GM12878 (cell line): ENCODE results near the gene PLXNC1. TPM values are rescaled to one million over a fixed set of nuclear protein-coding genes. Genes with fewer than 3 reads are reported as not detected.

Experiments
- ATAC-seq: fragments of 200-7000 bp; cut with Tn5 transposase; 3 replicates; pipeline ENCODE4 v1.9.1; 2020; ENCODE audit warnings: mild to moderate bottlenecking, moderate library complexity
- BruUV-seq: library from RNA; stranded (reverse); fragments of 400-500 nt; replicated peaks from 2 replicates; lab custom pipeline; 2021; lab: Mats Ljungman, UMichigan
- CTCF ChIA-PET: fragments of 300-600 bp; sonication (Branson Sonifier 250); formaldehyde crosslinking; extraction: SDS; loops from one replicate; lab custom pipeline; 2021; ENCODE audit warnings: inconsistent platforms; lab: Yijun Ruan, JAX
- POLR2A ChIA-PET: fragments of 350-600 bp; formaldehyde crosslinking; extraction: SDS; loops from one replicate; lab custom pipeline; 2021; ENCODE audit warnings: inconsistent platforms; lab: Charles Lee
- RAD21 ChIA-PET: fragments of 300-600 bp; sonication (Branson Sonifier 250); formaldehyde crosslinking; loops from one replicate; lab custom pipeline; 2023; ENCODE audit warnings: antibody characterized with exemption; ENCODE audit not compliant: unreplicated experiment; lab: Charles Lee
- SMC1A ChIA-PET: fragments of 300-600 bp; sonication (Branson Sonifier 250); formaldehyde crosslinking; loops from one replicate; lab custom pipeline; 2023; ENCODE audit not compliant: unreplicated experiment, uncharacterized antibody; lab: Charles Lee
- DNase-seq: peaks from one replicate; pipeline ENCODE4 v3.0.0-alpha.2; 2011; ENCODE audit warnings: low read depth, low spot score
- FAIRE-seq: peaks from 3 replicates; lab custom pipeline; 2011; peaks lifted over from hg19 to GRCh38; lab: Jason Lieb, UNC
- H2AFZ ChIP-seq: 2 replicates; pipeline ENCODE4 v1.6.0; 2011; ENCODE audit warnings: low read depth, low read length, control low read depth; ENCODE audit not compliant: control insufficient read depth
- H3K27ac ChIP-seq: 2 replicates; pipeline ENCODE4 v1.5.1; 2011; ENCODE audit warnings: control low read depth; ENCODE audit not compliant: control insufficient read depth, insufficient read depth
- H3K27me3 ChIP-seq, 2 experiments: replicated peaks in 1 of 2; 2 replicates each; pipeline versions ENCODE4 v1.6.0 to v1.6.1; 2011; ENCODE audit warnings: low read length in 1 of 2; ENCODE audit not compliant: control insufficient read depth in 2 of 2, insufficient read depth in 2 of 2
- H3K36me3 ChIP-seq, 2 experiments: 2 replicates each; pipeline ENCODE4 v1.5.1; 2011; ENCODE audit warnings: low read length in 1 of 2; ENCODE audit not compliant: control insufficient read depth in 2 of 2, insufficient read depth in 2 of 2
- H3K4me1 ChIP-seq: 2 replicates; pipeline ENCODE4 v1.6.1; 2011; ENCODE audit warnings: mild to moderate bottlenecking, low read length, moderate library complexity, mixed read lengths; ENCODE audit not compliant: control insufficient read depth, insufficient read depth
- H3K4me2 ChIP-seq: 2 replicates; pipeline ENCODE4 v1.6.0; 2011; ENCODE audit warnings: control low read depth; ENCODE audit not compliant: control insufficient read depth, insufficient read depth
- H3K4me3 ChIP-seq: fragments of 200-600 bp; sonication (generic); 2 replicates; pipeline ENCODE4 v1.5.1; 2016
- H3K79me2 ChIP-seq: 2 replicates; pipeline ENCODE4 v1.6.0; 2011; ENCODE audit warnings: low read length; ENCODE audit not compliant: control insufficient read depth, insufficient read depth
- H3K9ac ChIP-seq: 2 replicates; pipeline ENCODE4 v1.8.0; 2011; ENCODE audit warnings: low read length, control low read depth, mixed read lengths; ENCODE audit not compliant: control insufficient read depth, insufficient read depth
- H3K9me3 ChIP-seq: replicated peaks from 3 replicates; pipeline ENCODE4 v1.5.1; 2011; ENCODE audit warnings: mild to moderate bottlenecking, low read length; ENCODE audit not compliant: control insufficient read depth, insufficient read depth
- H4K20me1 ChIP-seq: 2 replicates; pipeline ENCODE4 v1.6.0; 2011; ENCODE audit not compliant: control insufficient read depth, insufficient read depth
- NFIC ChIP-seq: IDR thresholded peaks from 2 replicates; pipeline ENCODE4 v1.6.1; 2012; ENCODE audit warnings: low read depth, mild to moderate bottlenecking, inconsistent platforms, low read length, moderate library complexity
- NR2C1 ChIP-seq: fragments of 450-650 bp; IDR thresholded peaks from 2 replicates; pipeline ENCODE4 v1.6.1; 2017; ENCODE audit warnings: antibody characterized with exemption, mild to moderate bottlenecking, moderate library complexity
- RBBP5 ChIP-seq: fragments of 200-600 bp; sonication (generic); conservative IDR thresholded peaks from 2 replicates; pipeline ENCODE4 v1.6.1; 2016
- SPI1 ChIP-seq: IDR thresholded peaks from 2 replicates; pipeline ENCODE4 v1.6.1; 2011; ENCODE audit warnings: low read depth, mild to moderate bottlenecking, low read length, moderate library complexity, borderline replicate concordance; ENCODE audit not compliant: insufficient read depth
- WGBS: methylation state at CpG from one replicate; pipeline ENCODE4 v1.1.6; 2016; ENCODE audit warnings: low lambda C conversion rate; ENCODE audit not compliant: insufficient replicate concordance, insufficient coverage; ENCODE audit errors: missing lambda C conversion rate; 5-methylcytosine and 5-hydroxymethylcytosine counted together
- in situ Hi-C: fragments of 300-500 bp; cut with MboI; formaldehyde crosslinking; loops from 9 replicates; pipeline ENCODE4 v1.14.3; 2018; ENCODE audit warnings: mixed read lengths
- intact Hi-C: fragments of 100-400 bp; cut with micrococcal nuclease; formaldehyde crosslinking; loops from one replicate; pipeline ENCODE4 v1.14.2; 2022; ENCODE audit not compliant: unreplicated experiment
- polyA plus RNA-seq, 11 experiments: library from polyadenylated mRNA; depleted of rRNA in 4 of 11; unstranded in 6 of 11; stranded (reverse) in 5 of 11; fragments of >200 nt; fragmentation: Nextera tagmentation in 4 of 11; fragmentation: Illumina TruSeq in 1 of 11; extraction: Ambion mirVana in 4 of 11; extraction: Trizol in 1 of 11; gene quantifications; 1 replicate in 1 of 11; 2 replicates in 10 of 11; pipeline versions ENCODE4 v1.2.1 to v1.2.3, GENCODE V29; 2011 to 2016; ENCODE audit warnings: inconsistent platforms in 2 of 11, missing spikeins in 2 of 11, low read depth in 1 of 11
- total RNA-seq, 4 experiments: library from RNA; depleted of rRNA in 3 of 4; stranded (reverse); fragments of >200 nt in 3 of 4; fragmentation: Illumina TruSeq in 1 of 4; extraction: Trizol in 1 of 4; gene quantifications; 2 replicates each; pipeline versions ENCODE4 v1.2.1 to v1.2.3, GENCODE V29; 2013 to 2021
- TF ChIP-seq, protein P1 (sequence below): fragments of 450-650 bp; IDR thresholded peaks from 2 replicates; pipeline ENCODE4 v1.6.1; 2017; ENCODE audit warnings: borderline replicate concordance
- TF ChIP-seq, protein P2 (sequence below): IDR thresholded peaks from 2 replicates; pipeline ENCODE4 v1.6.1; 2012; ENCODE audit warnings: low read depth, low read length, improper control_type of control experiment
- TF ChIP-seq, protein P3 (sequence below): fragments of 450-650 bp; formaldehyde crosslinking; IDR thresholded peaks from 2 replicates; pipeline ENCODE4 v1.4.0; 2020; ENCODE audit warnings: mild to moderate bottlenecking, moderate library complexity
- TF ChIP-seq, protein P4 (sequence below): IDR thresholded peaks from 2 replicates; pipeline ENCODE4 v1.6.1; 2012; ENCODE audit warnings: low read depth, low read length, improper control_type of control experiment

Gene PLXNC1
- total and polyA plus RNA-seq, 10 of the 15 experiments (the other 5 are each of a cell fraction or from before 2014, with no cell fraction given) = 5.2 to 41.2 (median 24.6) TPM

DNA sequence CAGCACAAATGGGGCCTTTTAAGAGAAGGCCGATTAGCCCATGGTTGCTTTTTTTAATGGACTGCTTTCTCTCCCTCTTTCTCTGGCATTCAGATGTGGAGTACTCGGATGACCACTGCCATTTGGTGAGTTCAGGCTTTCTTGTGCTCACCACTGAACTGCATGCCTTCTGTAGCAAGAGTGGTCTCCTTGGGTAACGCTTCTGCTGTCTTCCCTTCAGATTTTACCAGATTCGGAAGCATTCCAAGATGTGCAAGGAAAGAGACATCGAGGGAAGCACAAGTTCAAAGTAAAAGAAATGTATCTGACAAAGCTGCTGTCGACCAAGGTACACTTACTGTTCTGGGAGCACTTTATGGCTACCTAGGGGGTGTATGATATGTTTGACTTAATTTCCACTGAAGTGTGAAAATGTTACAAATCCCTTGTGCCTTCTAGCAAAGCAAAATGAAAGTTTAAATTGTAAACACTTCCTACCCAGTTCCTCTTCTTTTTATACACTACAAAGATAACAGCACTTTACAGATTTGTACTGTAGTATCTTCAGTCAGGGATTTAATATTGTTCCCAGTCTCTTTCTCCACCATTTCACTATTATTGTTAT lies 148.8 kb downstream of the PLXNC1 start:
- ChIA-PET POLR2A (no interaction called here), RAD21 (interaction anchor here (0.7 to 1.2 kb wide), 2 partner anchors 8 to 89 kb away, joined by 3 read pairs; no protein-coding TSS in a partner anchor), CTCF (interaction anchor here (1.7 kb wide), 1 partner anchor 163 kb away, joined by 5 read pairs; no protein-coding TSS in a partner anchor), SMC1A (interaction anchor here (0.5 to 1.6 kb wide), 4 partner anchors 16 to 147 kb away, joined by 3 read pairs; no protein-coding TSS in a partner anchor)
- Histone ChIP-seq H4K20me1 (no peaks in the 10 kb centered on the region), H3K79me2 (no peaks in the 10 kb centered on the region), H3K9ac (no peak overlapping the region), H3K27ac (no peak overlapping the region), H3K4me1 (no peaks in the 10 kb centered on the region), H3K4me2 (no peak overlapping the region), H3K4me3 (no peak overlapping the region), H2AFZ (no peak overlapping the region), H3K27me3 (no peaks in the 10 kb centered on the region), H3K36me3 (peaks cover 7 to 26% of the 10 kb centered on the region in 2 experiments), H3K9me3 (no peaks in the 10 kb centered on the region)
- TF ChIP-seq RBBP5 = no peak
- TF ChIP-seq NR2C1 = no peak
- TF ChIP-seq, protein P1, sequence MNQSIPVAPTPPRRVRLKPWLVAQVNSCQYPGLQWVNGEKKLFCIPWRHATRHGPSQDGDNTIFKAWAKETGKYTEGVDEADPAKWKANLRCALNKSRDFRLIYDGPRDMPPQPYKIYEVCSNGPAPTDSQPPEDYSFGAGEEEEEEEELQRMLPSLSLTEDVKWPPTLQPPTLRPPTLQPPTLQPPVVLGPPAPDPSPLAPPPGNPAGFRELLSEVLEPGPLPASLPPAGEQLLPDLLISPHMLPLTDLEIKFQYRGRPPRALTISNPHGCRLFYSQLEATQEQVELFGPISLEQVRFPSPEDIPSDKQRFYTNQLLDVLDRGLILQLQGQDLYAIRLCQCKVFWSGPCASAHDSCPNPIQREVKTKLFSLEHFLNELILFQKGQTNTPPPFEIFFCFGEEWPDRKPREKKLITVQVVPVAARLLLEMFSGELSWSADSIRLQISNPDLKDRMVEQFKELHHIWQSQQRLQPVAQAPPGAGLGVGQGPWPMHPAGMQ = no peak
- TF ChIP-seq, protein P2, sequence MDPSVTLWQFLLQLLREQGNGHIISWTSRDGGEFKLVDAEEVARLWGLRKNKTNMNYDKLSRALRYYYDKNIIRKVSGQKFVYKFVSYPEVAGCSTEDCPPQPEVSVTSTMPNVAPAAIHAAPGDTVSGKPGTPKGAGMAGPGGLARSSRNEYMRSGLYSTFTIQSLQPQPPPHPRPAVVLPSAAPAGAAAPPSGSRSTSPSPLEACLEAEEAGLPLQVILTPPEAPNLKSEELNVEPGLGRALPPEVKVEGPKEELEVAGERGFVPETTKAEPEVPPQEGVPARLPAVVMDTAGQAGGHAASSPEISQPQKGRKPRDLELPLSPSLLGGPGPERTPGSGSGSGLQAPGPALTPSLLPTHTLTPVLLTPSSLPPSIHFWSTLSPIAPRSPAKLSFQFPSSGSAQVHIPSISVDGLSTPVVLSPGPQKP = no peak
- TF ChIP-seq, protein P3, sequence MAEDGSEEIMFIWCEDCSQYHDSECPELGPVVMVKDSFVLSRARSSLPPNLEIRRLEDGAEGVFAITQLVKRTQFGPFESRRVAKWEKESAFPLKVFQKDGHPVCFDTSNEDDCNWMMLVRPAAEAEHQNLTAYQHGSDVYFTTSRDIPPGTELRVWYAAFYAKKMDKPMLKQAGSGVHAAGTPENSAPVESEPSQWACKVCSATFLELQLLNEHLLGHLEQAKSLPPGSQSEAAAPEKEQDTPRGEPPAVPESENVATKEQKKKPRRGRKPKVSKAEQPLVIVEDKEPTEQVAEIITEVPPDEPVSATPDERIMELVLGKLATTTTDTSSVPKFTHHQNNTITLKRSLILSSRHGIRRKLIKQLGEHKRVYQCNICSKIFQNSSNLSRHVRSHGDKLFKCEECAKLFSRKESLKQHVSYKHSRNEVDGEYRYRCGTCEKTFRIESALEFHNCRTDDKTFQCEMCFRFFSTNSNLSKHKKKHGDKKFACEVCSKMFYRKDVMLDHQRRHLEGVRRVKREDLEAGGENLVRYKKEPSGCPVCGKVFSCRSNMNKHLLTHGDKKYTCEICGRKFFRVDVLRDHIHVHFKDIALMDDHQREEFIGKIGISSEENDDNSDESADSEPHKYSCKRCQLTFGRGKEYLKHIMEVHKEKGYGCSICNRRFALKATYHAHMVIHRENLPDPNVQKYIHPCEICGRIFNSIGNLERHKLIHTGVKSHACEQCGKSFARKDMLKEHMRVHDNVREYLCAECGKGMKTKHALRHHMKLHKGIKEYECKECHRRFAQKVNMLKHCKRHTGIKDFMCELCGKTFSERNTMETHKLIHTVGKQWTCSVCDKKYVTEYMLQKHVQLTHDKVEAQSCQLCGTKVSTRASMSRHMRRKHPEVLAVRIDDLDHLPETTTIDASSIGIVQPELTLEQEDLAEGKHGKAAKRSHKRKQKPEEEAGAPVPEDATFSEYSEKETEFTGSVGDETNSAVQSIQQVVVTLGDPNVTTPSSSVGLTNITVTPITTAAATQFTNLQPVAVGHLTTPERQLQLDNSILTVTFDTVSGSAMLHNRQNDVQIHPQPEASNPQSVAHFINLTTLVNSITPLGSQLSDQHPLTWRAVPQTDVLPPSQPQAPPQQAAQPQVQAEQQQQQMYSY = no peak
- peak; percentile 33; the same call in 1 of the 2 replicates for TF ChIP-seq SPI1
- no peak for TF ChIP-seq NFIC
- TF ChIP-seq, protein P4, sequence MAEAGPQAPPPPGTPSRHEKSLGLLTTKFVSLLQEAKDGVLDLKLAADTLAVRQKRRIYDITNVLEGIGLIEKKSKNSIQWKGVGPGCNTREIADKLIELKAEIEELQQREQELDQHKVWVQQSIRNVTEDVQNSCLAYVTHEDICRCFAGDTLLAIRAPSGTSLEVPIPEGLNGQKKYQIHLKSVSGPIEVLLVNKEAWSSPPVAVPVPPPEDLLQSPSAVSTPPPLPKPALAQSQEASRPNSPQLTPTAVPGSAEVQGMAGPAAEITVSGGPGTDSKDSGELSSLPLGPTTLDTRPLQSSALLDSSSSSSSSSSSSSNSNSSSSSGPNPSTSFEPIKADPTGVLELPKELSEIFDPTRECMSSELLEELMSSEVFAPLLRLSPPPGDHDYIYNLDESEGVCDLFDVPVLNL = no peak
- in situ Hi-C loops (no loop called here), intact Hi-C loops (no loop called here)
- BruUV-seq = no TSS peak
- 69% methylated on average over 6 of the region's 6 CpGs for WGBS
- no peak for ATAC-seq
- FAIRE-seq = no peak
- no peak for DNase-seq
